IPS DF 19.7 (cell line): ENCODE measurements around the gene PTPRH.
"Not testable (repeated sequence)": the region's sequence is repeated elsewhere in the genome, so short reads cannot be mapped to it uniquely, and the experiment has no call there.

Experiments
- DNase-seq: peaks from one replicate; pipeline ENCODE4 v3.0.0-alpha.2; 2013; ENCODE audit warnings: low read depth, low spot score

Gene PTPRH

GRCh38 chr19:55160128-55160985 lies 48.9 kb downstream of the PTPRH start:
- DNase-seq, result no peak

- DNase-seq, result no peak
Measured at GRCh38 chr19:55158848-55159749, 50.2 kb downstream of the PTPRH start.

GRCh38 chr19:55158423-55158822 lies 50.9 kb downstream of the PTPRH start:
- DNase-seq, result no peak

GRCh38 chr19:55157064-55157908 lies 52.0 kb downstream of the PTPRH start, which contains the start of gene TNNI3:
Gene TNNI3, minus strand, starts transcription at chr19:55157732. Its CDS starts 143 bp downstream, at chr19:55157589.
- DNase-seq, result no peak

- DNase-seq, result peak; percentile 94
Measured at GRCh38 chr19:55156202-55157063, 52.9 kb downstream of the PTPRH start.

- not testable (repeated sequence) for DNase-seq
Measured at GRCh38 chr19:55155784-55156183, 53.5 kb downstream of the PTPRH start.

GRCh38 chr19:55153652-55154264 lies 55.5 kb downstream of the PTPRH start:
- DNase-seq, result no peak

GRCh38 chr19:55152017-55152416 lies 57.3 kb downstream of the PTPRH start:
- DNase-seq, result no peak

GRCh38 chr19:55149078-55150003 lies 60.0 kb downstream of the PTPRH start, which contains the start of gene TNNT1:
Gene TNNT1, minus strand, starts transcription at chr19:55149206. Its CDS starts 2,049 bp downstream, at chr19:55147157.
- DNase-seq, result no peak

- DNase-seq, result no peak
Measured at GRCh38 chr19:55147545-55148251, 61.6 kb downstream of the PTPRH start.

GRCh38 chr19:55146705-55147273 lies 62.5 kb downstream of the PTPRH start:
- no peak for DNase-seq

- DNase-seq, result no peak
Measured at GRCh38 chr19:55146078-55146704, 63.1 kb downstream of the PTPRH start.

GRCh38 chr19:55145232-55145631 lies 64.1 kb downstream of the PTPRH start:
- DNase-seq, result no peak

- no peak for DNase-seq
Measured at GRCh38 chr19:55141696-55142095, 67.6 kb downstream of the PTPRH start.

- DNase-seq, result no peak
Measured at GRCh38 chr19:55137915-55138314, 71.4 kb downstream of the PTPRH start.

- DNase-seq, result no peak
Measured at GRCh38 chr19:55136399-55137102, 72.8 kb downstream of the PTPRH start.

- DNase-seq, result no peak
Measured at GRCh38 chr19:55134736-55135135, 74.6 kb downstream of the PTPRH start.
